ENCODE results near the gene AGER. TPM values are rescaled to one million over a fixed set of nuclear protein-coding genes. Genes with fewer than 3 reads are reported as not detected.
A peak's percentile ranks its signal among the peaks of the same experiment; 100 is the strongest.

The AGER gene
- total and polyA plus RNA-seq, 9 of the 15 experiments (the other 6 are each of a cell fraction or from before 2014, with no cell fraction given) = 1.2 to 11.5 (median 4.1) TPM

- peak; percentile 61 for TF ChIP-seq ZBTB40 (IDR thresholded peaks at IDR 0.05)
- TF ChIP-seq ZBTB40 (CRISPR knock-in tag; IDR thresholded peaks at IDR 0.05) = no peak
- TF ChIP-seq ZNF175 (CRISPR knock-in tag; IDR thresholded peaks at IDR 0.05; ENCODE audit: low read depth) = no peak
- no peak for TF ChIP-seq TAF7 (tag; IDR thresholded peaks at IDR 0.05)
- TF ChIP-seq SAFB2 (IDR thresholded peaks at IDR 0.05; ENCODE audit: borderline replicate concordance, low read depth, low read length, severe bottlenecking) = no peak
- TF ChIP-seq NCOA6 (IDR thresholded peaks at IDR 0.05) = no peak
- TF ChIP-seq SMARCA4 (IDR thresholded peaks at IDR 0.05) = peak; percentile 77
- peak; percentile 27; the same call in 1 of the 2 replicates for TF ChIP-seq CXXC5 (CRISPR knock-in tag; IDR thresholded peaks at IDR 0.05)
- TF ChIP-seq CREB3 (tag; conservative IDR thresholded peaks at IDR 0.05; ENCODE audit: low read depth) = no peak
- peak in 1 of 2 experiments; percentile 84; a peak in 2 of 4 replicates for TF ChIP-seq HDAC1 (IDR thresholded peaks at IDR 0.05)
- no peak for TF ChIP-seq CEBPZ (IDR thresholded peaks at IDR 0.05; ENCODE audit: borderline replicate concordance, low read depth, low read length)
- peak; percentile 71 to 82 for TF ChIP-seq FOXK2 (conservative IDR thresholded peaks at IDR 0.05 in 1 of 2, IDR thresholded peaks at IDR 0.05 in 1 of 2; ENCODE audit: low read depth in 2 of 2)
- no peak for TF ChIP-seq ZNF133 (CRISPR knock-in tag; IDR thresholded peaks at IDR 0.05)
These were observed 6.2 kb upstream of the AGER start, which contains the start of gene PBX2 (continued) for GRCh38 chr6:32190054-32190851.
